ENCODE measurements around the gene APBB1IP. TPM values are rescaled to one million over a fixed set of nuclear protein-coding genes. Genes with fewer than 3 reads are reported as not detected.

APBB1IP gene
- total RNA-seq, 4 donors from 2014 or later: 6.1 to 9.3 (median 7.9) TPM

GRCh38 chr10:26555719-26556368 is 117.7 kb downstream of the APBB1IP start:
- Histone ChIP-seq H3K27me3 (no peaks in the 10 kb centered on the region), H3K4me3 (no peak overlapping the region), H3K4me1 (peaks cover 0 to 23% (median 4%) of the 10 kb centered on the region in 4 donors), H3K36me3 (peaks cover 0 to 5% (median 0%) of the 10 kb centered on the region in 3 donors), H3K27ac (peak overlapping the region in 2 of 4 donors; percentile 56 to 71), H3K9me3 (peaks cover 0 to 12% (median 0%) of the 10 kb centered on the region in 4 donors)
- peak; percentile 32 to 93 for DNase-seq (ENCODE audit: low spot score in 2 of 2)
- TF ChIP-seq CTCF (IDR thresholded peaks at IDR 0.05) (no peak), POLR2A (IDR thresholded peaks at IDR 0.05) (no peak), EP300 (IDR thresholded peaks at IDR 0.05) (peak in 1 of 2 donors; percentile 90)
- 22 to 24% methylated on average over 8 of the region's 8 CpGs for WGBS, 2 donors

- peak in 1 of 2 donors; percentile 31 for DNase-seq (ENCODE audit: low spot score in 2 of 2)
- 18 to 19% methylated on average over 9 of the region's 9 CpGs for WGBS, 2 donors
- H3K27ac ChIP-seq: no peak overlapping the region
- no peaks in the 10 kb centered on the region for H3K36me3 ChIP-seq
- H3K4me3 ChIP-seq: no peak overlapping the region
- TF ChIP-seq POLR2A (IDR thresholded peaks at IDR 0.05) (no peak), CTCF (IDR thresholded peaks at IDR 0.05) (peak; percentile 65 to 88 (median 76)), EP300 (IDR thresholded peaks at IDR 0.05) (no peak)
- peaks cover 0 to 23% (median 4%) of the 10 kb centered on the region in 4 donors for H3K4me1 ChIP-seq
- H3K9me3 ChIP-seq: peaks cover 0 to 4% (median 0%) of the 10 kb centered on the region in 4 donors
- no peaks in the 10 kb centered on the region for H3K27me3 ChIP-seq
Observed at GRCh38 chr10:26556748-26557640, 118.9 kb downstream of the APBB1IP start.

GRCh38 chr10:26557641-26558014 is 119.5 kb downstream of the APBB1IP start:
- 28 to 32% methylated on average over 5 of the region's 5 CpGs for WGBS, 2 donors
- H3K27me3 ChIP-seq: no peaks in the 10 kb centered on the region
- no peak for TF ChIP-seq POLR2A (IDR thresholded peaks at IDR 0.05)
- TF ChIP-seq CTCF (IDR thresholded peaks at IDR 0.05): no peak
- no peak for TF ChIP-seq EP300 (IDR thresholded peaks at IDR 0.05)

GRCh38 chr10:26566525-26567350 is 128.6 kb downstream of the APBB1IP start:
- H3K27me3 ChIP-seq: peaks cover 0 to 13% of the 10 kb centered on the region in 2 donors
- DNase-seq (ENCODE audit: low spot score in 2 of 2): no peak
- H3K4me1 ChIP-seq: peaks cover 0 to 8% (median 0%) of the 10 kb centered on the region in 4 donors
- 27 to 31% methylated on average over 15 to 58 of the region's 64 CpGs for WGBS, 2 donors
- no peak overlapping the region for H3K27ac ChIP-seq
- H3K9me3 ChIP-seq: peaks cover 0 to 13% (median 0%) of the 10 kb centered on the region in 4 donors
- H3K4me3 ChIP-seq: peak overlapping the region in 3 of 4 donors; percentile 11 to 50 (median 21)
- H3K36me3 ChIP-seq: peaks cover 0 to 11% (median 0%) of the 10 kb centered on the region in 3 donors
- TF ChIP-seq EP300 (IDR thresholded peaks at IDR 0.05): no peak

More at GRCh38 chr10:26557641-26558014, 119.5 kb downstream of the APBB1IP start:
- Histone ChIP-seq H3K4me1 (peaks cover 0 to 23% (median 4%) of the 10 kb centered on the region in 4 donors), H3K4me3 (no peak overlapping the region), H3K36me3 (no peaks in the 10 kb centered on the region), H3K9me3 (no peaks in the 10 kb centered on the region), H3K27ac (no peak overlapping the region)
- no peak for DNase-seq (ENCODE audit: low spot score in 2 of 2)

GRCh38 chr10:26567351-26567721 is 129.2 kb downstream of the APBB1IP start:
- no peak for DNase-seq (ENCODE audit: low spot score in 2 of 2)
- TF ChIP-seq CTCF (IDR thresholded peaks at IDR 0.05) (no peak), POLR2A (IDR thresholded peaks at IDR 0.05) (no peak), EP300 (IDR thresholded peaks at IDR 0.05) (no peak)
- Histone ChIP-seq H3K27me3 (peaks cover 0 to 13% of the 10 kb centered on the region in 2 donors), H3K36me3 (peaks cover 0 to 11% (median 0%) of the 10 kb centered on the region in 3 donors), H3K9me3 (peaks cover 0 to 16% (median 0%) of the 10 kb centered on the region in 4 donors), H3K4me1 (peaks cover 0 to 8% (median 0%) of the 10 kb centered on the region in 4 donors), H3K4me3 (peak overlapping the region in 2 of 4 donors; percentile 11 to 50), H3K27ac (no peak overlapping the region)
- 15 to 19% methylated on average over 9 of the region's 10 CpGs for WGBS, 2 donors
